Stimulated activated CD4-positive, alpha-beta T cell treated with anti-CD3 and anti-CD28 coated beads, Interleukin-4, amount 100 ng/mL, for 48 hours (primary cell): ENCODE data around the gene GRIN2B.

Source experiments
- DNase-seq, 2 donors: peaks; one replicate each; pipeline ENCODE4 v3.0.0-alpha.2; 2020; ENCODE audit warnings: low read depth in 2 of 2

GRIN2B gene

DNA sequence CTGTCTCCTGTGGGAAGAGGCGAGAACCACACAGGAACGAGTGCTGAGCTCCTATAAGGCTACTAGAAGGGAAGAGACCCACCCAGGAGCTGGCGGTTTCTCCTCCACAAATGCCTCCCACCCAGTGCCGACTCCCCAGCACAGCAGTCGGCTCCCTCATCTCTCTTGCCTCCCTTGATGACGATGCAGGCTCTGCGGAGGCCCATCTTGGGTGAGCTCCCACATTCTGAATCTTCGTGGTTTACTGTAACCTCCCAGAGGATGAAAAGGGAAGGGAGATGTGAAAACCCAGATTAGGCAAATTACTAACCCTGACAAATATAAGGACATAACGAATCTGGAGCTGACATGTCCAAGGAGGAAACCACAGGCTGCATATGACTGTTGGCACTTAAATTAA lies 23.8 kb downstream of the GRIN2B start:
- DNase-seq, result no peak

DNA sequence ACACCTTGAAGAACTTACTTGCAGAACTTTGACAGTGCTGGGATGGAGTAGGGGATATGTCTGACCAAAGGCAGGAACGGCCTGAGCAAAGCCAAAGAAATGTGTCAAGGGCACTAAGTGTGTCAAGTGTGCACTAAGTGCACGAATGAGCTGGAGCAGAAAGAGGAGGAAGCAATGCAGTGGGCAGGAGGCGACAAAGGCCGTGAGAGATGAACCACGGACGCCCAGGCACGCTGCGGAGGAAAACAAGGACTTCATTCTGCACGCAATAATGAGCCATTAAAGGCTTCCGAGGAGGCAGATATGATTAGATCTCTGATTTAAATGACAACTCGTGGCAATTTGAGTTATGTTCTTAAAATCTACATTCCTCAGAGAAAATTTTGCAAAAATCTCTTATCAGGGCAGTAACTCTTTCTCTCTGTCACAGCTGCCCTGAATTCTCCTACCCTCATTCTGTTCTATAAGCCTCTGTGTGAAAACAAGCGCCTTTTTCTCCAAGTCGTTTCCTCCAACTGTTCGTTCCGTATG lies 25.3 kb downstream of the GRIN2B start:
- DNase-seq, result no peak

DNA sequence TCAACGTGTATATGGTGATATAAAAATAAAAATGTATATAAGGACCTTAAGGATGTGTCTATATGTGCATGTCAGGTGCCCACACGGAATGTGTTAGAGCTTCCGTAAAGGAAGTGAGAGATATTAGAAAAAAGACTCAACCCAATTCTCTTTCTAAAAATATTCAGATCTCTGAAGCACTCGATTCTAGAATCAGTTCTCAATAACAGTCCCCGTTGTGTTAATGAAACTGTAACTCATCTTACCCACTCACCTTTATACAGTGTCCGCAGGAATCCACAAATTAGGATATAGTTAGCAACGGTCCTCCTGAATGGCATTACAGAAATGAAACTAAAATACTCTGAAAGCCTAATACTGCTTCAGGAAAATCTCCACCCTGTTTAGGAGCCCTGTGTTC lies 29.3 kb downstream of the GRIN2B start:
- no peak for DNase-seq

DNA sequence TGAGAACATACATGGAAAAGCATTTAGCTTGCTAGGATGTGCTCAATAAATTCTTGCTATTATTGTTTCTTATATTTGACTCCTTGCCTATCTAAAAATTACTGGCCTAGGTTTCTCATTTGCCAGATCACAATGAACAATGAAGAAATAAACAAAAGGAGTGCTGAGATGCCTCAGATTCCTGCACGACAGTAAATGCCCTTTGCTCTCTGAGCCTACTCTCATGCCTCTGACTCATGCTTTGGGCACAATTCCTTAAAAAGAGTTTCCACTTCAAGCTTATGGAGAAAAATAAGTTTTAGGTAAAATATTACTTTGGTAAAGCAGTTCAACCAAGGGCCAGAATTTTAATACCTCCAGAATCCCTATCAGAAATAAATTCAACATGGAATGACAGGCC lies 30.9 kb downstream of the GRIN2B start:
- no peak for DNase-seq

DNA sequence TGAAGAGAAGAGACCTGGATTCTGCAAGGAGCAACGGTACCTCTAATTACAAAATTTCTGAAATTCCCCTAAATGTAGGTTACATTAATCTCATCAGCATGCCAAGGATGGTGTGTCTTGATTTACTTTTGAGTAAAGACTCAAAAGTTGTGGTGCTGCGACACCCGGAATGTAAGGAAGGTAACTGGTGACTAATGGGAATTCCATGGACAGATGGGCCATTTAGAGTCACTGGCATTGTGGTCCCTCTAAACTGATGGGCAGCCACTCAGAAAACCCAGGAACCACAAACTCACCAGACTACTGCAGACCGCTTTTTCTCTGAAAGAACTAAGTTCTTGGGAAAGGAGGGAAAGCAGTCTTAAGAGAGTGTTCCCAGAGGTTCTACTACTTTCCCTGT lies 32.8 kb downstream of the GRIN2B start:
- no peak for DNase-seq

DNA sequence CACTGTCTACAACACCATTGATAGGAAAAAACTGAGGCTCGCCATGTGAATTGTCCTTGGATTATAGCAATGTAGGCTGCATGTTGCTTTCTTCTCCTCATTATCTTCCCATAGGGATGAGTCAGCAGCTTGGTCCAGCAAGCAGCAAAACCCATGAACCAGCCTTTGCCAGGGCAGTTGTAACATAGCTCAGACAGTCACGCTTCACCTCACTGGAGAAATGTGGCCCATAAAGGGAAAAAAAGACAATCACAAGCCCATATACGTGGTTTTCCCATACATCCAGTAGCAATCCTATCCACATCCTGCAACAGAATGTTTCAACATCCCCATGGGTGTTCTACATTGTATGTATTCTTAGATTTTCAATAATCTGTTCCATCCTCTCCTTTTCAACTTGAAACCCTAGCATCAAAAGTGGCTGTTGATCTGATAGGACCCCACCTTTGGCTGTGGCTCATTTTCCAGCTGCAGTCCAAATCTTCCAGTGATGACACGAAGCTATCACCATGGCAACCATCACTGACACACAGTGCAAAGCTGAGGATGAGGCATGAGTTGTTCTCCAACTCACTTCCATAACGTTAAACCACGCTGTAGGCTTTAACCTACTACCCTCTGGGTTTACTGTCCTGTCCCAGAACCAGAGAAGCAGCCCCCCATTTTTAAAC lies 34.0 kb downstream of the GRIN2B start:
- DNase-seq, result no peak

DNA sequence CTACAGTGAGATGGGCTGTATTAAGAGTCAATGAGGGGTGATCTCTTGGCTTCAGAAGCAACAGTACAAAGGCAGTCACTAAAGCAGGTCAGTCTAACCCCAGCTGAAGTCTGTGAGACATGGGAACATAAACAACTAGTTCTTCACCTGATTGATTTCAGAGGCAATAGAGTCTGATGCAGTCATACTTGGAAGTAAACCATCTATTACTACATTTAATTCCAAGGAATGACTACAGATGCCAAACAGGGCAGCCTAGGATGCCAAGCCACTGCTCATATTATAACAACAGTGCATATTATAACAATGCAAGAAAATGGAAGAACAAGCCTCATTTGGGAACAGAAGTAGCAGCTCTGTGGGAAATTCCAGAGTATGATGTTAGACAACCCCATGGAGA lies 35.8 kb downstream of the GRIN2B start:
- DNase-seq, result no peak

DNA sequence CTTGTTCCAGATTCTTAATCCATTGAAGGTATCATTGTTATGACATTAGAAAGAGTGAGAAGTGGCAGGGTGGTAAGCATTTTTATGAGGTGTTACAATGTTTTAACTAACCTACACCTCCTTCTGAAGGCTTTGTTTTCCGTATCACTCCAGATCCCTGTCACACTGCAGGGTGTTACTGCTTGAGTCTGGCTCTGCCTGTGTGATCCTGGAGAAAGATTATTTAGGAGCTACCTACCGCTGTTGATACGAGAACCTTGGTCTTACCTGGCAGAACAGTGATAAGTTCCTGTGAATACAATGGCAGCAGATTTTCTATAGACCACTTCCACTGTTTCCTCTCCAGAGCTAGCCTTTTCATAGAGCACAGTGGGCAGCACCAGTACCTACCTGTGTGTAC lies 36.2 kb downstream of the GRIN2B start:
- no peak for DNase-seq

DNA sequence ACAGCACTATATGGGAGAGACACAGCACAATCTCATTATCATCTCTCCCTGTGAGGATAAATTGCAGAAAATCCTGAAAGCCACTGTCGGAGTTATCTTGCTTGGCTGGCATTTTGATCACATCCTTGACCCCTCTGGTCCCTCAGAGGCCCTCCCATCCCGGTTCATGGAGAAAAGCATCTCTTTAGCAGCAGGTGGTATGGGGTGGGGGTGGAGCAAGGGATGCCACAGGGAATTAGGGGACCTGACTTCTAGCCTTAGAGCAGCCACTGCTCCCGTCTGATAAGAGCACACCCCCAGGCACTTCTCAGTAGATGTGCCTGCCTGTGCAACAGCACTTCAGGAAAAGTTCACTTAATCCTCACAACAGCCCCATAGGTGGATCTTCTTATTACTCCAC lies 38.6 kb downstream of the GRIN2B start:
- DNase-seq, result no peak

DNA sequence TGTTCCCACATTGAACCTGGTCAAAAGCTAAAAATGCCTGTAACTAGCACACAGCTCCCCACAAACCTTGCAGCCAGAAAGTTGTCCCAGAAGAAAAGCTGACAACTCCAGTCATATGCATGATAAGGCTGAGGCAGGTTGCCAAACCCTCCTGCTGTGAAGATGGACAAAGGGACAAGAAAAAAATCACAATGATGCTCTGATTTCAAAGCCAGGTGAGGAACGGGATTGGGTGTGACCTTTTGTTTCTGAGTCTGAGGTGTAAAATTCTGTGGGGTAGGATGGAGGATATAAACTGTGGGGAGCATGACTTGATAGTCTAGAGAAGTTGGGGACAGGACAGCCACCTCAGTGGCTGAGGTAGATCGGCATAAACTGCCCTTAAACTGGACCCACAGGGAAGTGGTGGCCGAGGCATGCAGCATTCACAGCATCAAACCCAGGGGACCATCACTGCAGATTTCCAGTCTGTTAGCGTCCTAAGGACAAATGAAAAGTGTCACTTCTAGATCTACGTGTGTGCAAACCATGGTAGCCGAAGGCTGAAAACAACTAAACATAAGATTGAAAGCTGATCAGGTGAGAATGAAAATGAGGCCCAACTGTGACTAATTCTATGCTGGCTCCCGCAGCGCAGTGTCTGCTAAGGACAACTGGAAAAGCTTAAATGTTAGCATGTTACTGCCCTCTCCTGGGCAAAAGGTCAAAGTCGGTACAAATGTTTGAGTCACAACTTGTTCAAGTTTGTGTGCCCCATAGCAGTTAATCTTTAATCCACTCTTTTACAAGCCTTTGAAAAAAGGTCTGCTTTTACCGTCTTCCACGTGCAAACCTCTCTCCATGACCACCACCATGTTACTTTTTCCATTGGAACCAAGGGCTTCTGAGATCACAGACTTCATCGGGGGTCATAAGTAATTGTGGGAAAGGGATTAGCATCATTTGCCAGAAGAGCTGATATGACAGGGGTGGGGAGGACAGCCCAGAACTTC lies 39.8 kb downstream of the GRIN2B start:
- no peak for DNase-seq

DNA sequence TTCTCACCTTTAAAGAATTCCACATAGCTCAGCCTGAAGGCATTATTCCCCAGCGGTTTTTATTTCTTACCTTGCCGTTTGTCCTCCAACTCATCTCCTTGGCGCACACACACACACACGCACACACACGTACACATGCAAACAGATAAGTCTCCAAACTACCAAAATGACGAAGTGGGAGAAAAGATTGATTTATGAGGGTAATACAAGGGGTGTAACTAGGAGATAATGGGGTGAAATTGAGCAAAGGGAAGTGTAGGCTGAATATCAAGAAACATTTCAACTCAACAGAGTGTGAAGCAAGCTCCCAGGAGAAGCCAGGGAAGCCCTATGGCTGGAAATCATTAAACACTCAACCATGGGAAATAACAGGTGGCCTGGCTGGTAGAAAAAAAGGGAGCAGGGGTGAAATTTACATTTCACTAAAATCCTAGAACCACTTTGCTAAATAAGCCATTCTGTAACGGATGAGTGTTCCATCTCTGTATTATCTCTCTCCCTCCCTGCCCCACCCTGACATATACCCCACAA lies 41.0 kb downstream of the GRIN2B start:
- no peak for DNase-seq

DNA sequence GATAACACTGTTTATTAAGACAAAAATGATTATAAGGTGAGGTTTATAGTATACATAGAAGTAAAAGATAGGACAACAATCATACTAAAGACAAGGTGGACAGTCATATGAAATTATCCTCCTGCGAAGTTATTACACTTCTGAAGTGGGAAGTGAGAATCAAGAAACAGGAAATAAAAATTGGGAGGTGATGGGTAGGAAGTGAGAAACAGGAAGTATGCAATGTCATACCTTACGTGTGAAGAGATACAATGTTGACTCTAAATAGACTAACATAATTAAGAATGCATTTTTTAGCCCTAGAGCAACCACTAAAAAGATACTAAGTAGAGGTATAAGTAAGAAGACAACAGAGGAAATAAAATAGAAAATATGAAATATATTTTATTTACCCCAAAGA lies 43.7 kb downstream of the GRIN2B start:
- DNase-seq, result no peak

DNA sequence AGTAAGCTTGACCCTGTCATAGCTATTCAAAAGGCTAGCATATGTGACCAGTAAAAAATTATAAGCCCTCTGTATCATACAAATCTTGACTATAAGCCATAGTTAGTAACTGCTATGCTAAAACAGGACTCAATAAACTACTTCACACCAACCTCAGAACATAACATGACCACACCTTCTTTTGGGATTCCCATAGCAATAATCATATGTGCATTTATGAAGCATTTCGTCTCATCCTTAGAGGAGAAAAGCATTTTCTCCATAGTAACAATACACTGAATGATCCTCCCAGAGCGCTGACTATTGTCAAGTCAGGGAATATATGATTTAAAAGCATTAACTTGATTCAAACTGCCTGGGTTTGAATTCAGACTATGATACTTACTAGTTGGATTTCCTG lies 46.2 kb downstream of the GRIN2B start:
- DNase-seq, result no peak
